B cell (primary cell): ENCODE data around the gene GOLGA8T.
"Not testable (repeated sequence)": the region's sequence is repeated elsewhere in the genome, so short reads cannot be mapped to it uniquely, and the experiment has no call there.

Experiments used
- CTCF ChIP-seq: fragments of 200-600 bp; IDR thresholded peaks from one replicate; pipeline ENCODE4 v1.8.0; 2022; ENCODE audit warnings: antibody characterized with exemption, mild to moderate bottlenecking
- EZH2 ChIP-seq: IDR thresholded peaks from 2 replicates; pipeline ENCODE4 v1.6.1; 2012; ENCODE audit warnings: borderline replicate concordance, low read depth, mild to moderate bottlenecking, moderate library complexity, low read length; ENCODE audit not compliant: insufficient read depth, poor library complexity, severe bottlenecking

GRCh38 chr15:30192892-30193291, 58.0 kb downstream of the GOLGA8T start:
- TF ChIP-seq CTCF, EZH2: not testable (repeated sequence)
